ENCODE results near the gene HDAC9. TPM values are rescaled to one million over a fixed set of nuclear protein-coding genes. Genes with fewer than 3 reads are reported as not detected.

Gene HDAC9
- total RNA-seq, 1 experiment from 2014 or later = 7.7 TPM

GRCh38 chr7:18671176-18671575 is 175.6 kb downstream of the HDAC9 start:
- H4K8ac ChIP-seq (replicated peaks; ENCODE audit: insufficient read length, low read depth, low read length) = no peak overlapping the region
- H3K27me3 ChIP-seq (ENCODE audit: insufficient read depth, low read length) = no peaks in the 10 kb centered on the region
- no peaks in the 10 kb centered on the region for H3K9me3 ChIP-seq (ENCODE audit: control insufficient read depth, low read depth, low read length)
- Mint-ChIP-seq H3K36me3 (ENCODE audit: insufficient read depth in 1 of 3, low read depth in 3 of 3) (no peaks in the 10 kb centered on the region), H3K9me3 (no peaks in the 10 kb centered on the region), H3K27ac (no peak overlapping the region), H3K4me1 (peaks cover 0 to 6% of the 10 kb centered on the region in 2 experiments; a peak in 1 of 4 replicates), H3K27me3 (ENCODE audit: low read depth) (no peaks in the 10 kb centered on the region), H3K4me3 (no peak overlapping the region)
- no peak overlapping the region for H3K56ac ChIP-seq (ENCODE audit: insufficient read length, low read depth, low read length)
- H3K14ac ChIP-seq (ENCODE audit: insufficient read depth, low read length) = no peak overlapping the region
- H4K20me1 ChIP-seq (ENCODE audit: control insufficient read depth, insufficient read depth, insufficient read length) = no peaks in the 10 kb centered on the region
- no peaks in the 10 kb centered on the region for H3K79me1 ChIP-seq (ENCODE audit: insufficient read depth, low read depth, low read length, poor library complexity, severe bottlenecking)
- H3T11ph ChIP-seq (ENCODE audit: low read length) = no peak overlapping the region
- no peaks in the 10 kb centered on the region for H3K23me2 ChIP-seq (ENCODE audit: insufficient read length, low read depth, low read length, poor library complexity, severe bottlenecking)
- H3K79me2 ChIP-seq (ENCODE audit: insufficient read depth, low read length) = no peaks in the 10 kb centered on the region
- no peak overlapping the region for H2BK12ac ChIP-seq (ENCODE audit: insufficient read length, low read depth, low read length)
- no peaks in the 10 kb centered on the region for H3K4me1 ChIP-seq (ENCODE audit: insufficient read depth, low read length)
- no peak overlapping the region for H3K23ac ChIP-seq (ENCODE audit: insufficient read length, low read depth, low read length)
- no peak overlapping the region for H3K4me2 ChIP-seq (ENCODE audit: insufficient read depth, insufficient read length, low read length)
- no CpG with 5 or more reads among the region's 5 CpGs for WGBS (ENCODE audit: extremely low coverage, insufficient read length, low lambda C conversion rate)
- H2BK15ac ChIP-seq (ENCODE audit: low read depth, low read length) = no peak overlapping the region
- H2BK5ac ChIP-seq (ENCODE audit: insufficient read length, low read length) = no peak overlapping the region
- no peak overlapping the region for H2AK5ac ChIP-seq (ENCODE audit: insufficient read length, low read length)
- H3K9ac ChIP-seq (ENCODE audit: extremely low read depth, insufficient read length, low read length) = no peak overlapping the region
- no peak overlapping the region for H3K27ac ChIP-seq (ENCODE audit: insufficient read length, low read depth, low read length)
- no peak overlapping the region for H3K4ac ChIP-seq (ENCODE audit: low read depth, low read length)
- no peak overlapping the region for H2BK20ac ChIP-seq (ENCODE audit: low read depth, low read length, poor library complexity, severe bottlenecking)
- H4K5ac ChIP-seq (ENCODE audit: insufficient read length, low read depth, low read length) = no peak overlapping the region
- no peak overlapping the region for H3K18ac ChIP-seq (ENCODE audit: insufficient read length, low read depth, low read length)
- DNase-seq = no peak
- no peak overlapping the region for H2BK120ac ChIP-seq (ENCODE audit: low read depth, low read length, poor library complexity, severe bottlenecking)
- TF ChIP-seq, protein P1, sequence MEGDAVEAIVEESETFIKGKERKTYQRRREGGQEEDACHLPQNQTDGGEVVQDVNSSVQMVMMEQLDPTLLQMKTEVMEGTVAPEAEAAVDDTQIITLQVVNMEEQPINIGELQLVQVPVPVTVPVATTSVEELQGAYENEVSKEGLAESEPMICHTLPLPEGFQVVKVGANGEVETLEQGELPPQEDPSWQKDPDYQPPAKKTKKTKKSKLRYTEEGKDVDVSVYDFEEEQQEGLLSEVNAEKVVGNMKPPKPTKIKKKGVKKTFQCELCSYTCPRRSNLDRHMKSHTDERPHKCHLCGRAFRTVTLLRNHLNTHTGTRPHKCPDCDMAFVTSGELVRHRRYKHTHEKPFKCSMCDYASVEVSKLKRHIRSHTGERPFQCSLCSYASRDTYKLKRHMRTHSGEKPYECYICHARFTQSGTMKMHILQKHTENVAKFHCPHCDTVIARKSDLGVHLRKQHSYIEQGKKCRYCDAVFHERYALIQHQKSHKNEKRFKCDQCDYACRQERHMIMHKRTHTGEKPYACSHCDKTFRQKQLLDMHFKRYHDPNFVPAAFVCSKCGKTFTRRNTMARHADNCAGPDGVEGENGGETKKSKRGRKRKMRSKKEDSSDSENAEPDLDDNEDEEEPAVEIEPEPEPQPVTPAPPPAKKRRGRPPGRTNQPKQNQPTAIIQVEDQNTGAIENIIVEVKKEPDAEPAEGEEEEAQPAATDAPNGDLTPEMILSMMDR (conservative IDR thresholded peaks at IDR 0.05) = no peak
- H2AFZ ChIP-seq (ENCODE audit: low read length) = no peak overlapping the region
- no peak overlapping the region for H4K91ac ChIP-seq (ENCODE audit: insufficient read length, low read depth, low read length)

All from H9 (cell line).